Astrocyte of the cerebellum (primary cell): ENCODE data around the gene FXYD7.

Source experiments
- DNase-seq: peaks from one replicate; pipeline ENCODE4 v3.0.0-alpha.2; 2011; ENCODE audit warnings: low read depth
- H3K4me3 ChIP-seq: 2 replicates; pipeline ENCODE4 v1.5.1; 2011; ENCODE audit warnings: mild to moderate bottlenecking, low read depth, low read length, moderate library complexity
- in situ Hi-C: cut with HindIII; loops from 2 replicates; pipeline ENCODE4 v1.10.0; 2017; ENCODE audit warnings: low sequenced_read_pairs
- TF ChIP-seq, protein P1 (sequence below): IDR thresholded peaks from 2 replicates; pipeline ENCODE4 v1.5.1; 2012; ENCODE audit warnings: low read length, low read depth, moderate library complexity, mild to moderate bottlenecking; ENCODE audit errors: missing control alignments

The FXYD7 gene

DNA sequence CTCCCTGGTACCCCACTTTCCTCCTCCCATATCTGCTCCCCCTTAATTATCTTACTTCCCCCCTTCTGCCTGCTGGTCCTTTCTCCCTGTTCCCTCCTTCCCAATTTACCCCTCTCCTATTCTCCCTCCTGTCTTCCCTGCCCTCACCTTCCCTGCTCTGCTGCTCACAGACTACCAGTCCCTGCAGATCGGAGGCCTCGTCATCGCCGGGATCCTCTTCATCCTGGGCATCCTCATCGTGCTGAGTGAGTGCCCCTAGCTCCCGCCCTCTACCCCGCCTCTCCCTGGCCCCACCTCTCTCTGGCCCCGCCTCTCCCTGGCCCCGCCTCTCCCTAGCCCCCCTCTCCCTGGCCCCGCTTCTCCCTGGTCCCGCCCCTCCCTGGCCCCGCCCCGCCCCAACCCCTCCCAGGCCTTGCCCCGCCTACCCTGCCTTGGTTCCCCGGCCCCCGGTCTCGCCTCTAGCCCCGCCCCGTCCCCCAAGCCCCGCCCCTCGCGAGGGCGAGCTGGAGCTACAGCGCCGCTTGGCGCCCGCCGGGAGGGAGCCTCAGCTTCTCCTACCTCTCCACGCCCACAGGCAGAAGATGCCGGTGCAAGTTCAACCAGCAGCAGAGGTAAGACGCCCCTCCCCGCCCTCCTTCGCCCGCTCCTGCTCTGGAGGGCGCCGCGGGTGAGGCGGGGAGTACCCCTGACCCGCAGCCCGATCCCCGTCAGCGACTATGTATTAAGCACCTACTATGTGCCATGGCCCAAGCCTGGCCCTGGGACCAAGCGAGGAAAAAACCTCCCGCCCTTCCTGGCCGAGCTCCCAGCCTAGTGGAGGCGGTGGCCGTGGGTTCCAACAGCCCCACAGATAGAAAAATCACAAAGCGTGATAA, 1.9 kb upstream of the FXYD7 start:
- in situ Hi-C loops = no loop called here
- no peak overlapping the region for H3K4me3 ChIP-seq
- DNase-seq = peak; percentile 40
- TF ChIP-seq, protein P1, sequence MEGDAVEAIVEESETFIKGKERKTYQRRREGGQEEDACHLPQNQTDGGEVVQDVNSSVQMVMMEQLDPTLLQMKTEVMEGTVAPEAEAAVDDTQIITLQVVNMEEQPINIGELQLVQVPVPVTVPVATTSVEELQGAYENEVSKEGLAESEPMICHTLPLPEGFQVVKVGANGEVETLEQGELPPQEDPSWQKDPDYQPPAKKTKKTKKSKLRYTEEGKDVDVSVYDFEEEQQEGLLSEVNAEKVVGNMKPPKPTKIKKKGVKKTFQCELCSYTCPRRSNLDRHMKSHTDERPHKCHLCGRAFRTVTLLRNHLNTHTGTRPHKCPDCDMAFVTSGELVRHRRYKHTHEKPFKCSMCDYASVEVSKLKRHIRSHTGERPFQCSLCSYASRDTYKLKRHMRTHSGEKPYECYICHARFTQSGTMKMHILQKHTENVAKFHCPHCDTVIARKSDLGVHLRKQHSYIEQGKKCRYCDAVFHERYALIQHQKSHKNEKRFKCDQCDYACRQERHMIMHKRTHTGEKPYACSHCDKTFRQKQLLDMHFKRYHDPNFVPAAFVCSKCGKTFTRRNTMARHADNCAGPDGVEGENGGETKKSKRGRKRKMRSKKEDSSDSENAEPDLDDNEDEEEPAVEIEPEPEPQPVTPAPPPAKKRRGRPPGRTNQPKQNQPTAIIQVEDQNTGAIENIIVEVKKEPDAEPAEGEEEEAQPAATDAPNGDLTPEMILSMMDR = peak; percentile 19

DNA sequence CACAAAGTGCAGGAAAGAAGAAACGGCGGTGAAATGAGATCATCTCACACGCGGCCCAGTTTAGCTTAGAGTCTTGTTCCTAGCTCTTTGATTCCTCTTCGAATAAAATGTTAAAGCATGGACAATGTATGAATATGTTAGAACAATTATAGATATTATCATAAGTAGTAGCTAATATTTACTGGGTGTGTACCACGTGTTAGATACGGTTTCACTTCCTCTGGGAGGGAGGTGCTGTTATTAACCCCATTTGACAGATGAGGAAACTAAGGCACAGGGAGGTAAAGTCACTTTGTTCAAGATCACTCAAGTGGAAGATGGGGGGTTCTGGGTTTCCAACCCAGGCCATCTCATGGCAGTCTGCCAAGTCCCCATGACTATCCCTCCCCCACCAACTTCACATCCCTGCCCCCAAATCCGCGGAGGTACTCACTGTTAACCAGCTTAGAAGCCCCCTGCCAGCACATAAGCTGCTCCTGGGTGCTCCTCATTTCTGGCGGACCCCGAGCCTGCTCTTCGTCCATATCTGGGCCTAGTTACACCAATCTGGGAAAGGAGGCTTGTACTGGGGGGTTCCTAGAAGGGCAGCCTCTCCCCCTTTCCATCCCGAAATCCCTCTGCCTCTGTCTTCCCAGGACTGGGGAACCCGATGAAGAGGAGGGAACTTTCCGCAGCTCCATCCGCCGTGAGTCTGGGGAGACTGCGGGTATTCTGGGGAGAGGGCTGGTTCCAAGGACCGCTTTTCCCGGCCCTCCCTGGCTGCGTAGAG, 1.0 kb upstream of the FXYD7 start:
- in situ Hi-C loops = no loop called here
- TF ChIP-seq, protein P1 = no peak
- H3K4me3 ChIP-seq = no peak overlapping the region
- DNase-seq = no peak

DNA sequence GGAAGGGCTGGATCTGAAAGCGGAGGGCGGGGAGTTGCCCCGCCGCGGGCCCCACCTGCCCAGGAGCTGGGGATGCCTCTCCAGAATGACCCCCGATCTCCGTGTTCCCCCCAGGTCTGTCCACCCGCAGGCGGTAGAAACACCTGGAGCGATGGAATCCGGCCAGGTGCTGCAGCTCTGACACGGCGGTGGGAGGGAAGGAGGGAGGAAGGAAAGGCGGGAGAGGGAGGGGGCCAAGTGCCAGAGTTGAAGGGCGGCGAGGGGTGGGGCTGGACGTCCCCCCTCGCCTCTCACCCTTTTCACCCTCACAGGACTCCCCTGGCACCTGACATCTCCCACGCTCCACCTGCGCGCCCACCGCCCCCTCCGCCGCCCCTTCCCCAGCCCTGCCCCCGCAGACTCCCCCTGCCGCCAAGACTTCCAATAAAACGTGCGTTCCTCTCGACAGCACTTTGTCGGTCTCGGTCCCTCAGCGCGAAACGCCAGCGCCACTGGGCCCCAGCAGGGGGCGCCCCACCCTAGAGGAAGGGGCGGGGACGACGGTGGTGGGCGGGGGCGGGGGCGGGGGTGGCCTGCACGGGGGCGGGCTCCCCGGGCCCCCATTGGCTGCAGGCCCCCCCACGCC, 337 bp upstream of the FXYD7 start:
- no peak overlapping the region for H3K4me3 ChIP-seq
- TF ChIP-seq, protein P1 = peak; percentile 20
- no peak for DNase-seq
- in situ Hi-C loops = no loop called here

DNA sequence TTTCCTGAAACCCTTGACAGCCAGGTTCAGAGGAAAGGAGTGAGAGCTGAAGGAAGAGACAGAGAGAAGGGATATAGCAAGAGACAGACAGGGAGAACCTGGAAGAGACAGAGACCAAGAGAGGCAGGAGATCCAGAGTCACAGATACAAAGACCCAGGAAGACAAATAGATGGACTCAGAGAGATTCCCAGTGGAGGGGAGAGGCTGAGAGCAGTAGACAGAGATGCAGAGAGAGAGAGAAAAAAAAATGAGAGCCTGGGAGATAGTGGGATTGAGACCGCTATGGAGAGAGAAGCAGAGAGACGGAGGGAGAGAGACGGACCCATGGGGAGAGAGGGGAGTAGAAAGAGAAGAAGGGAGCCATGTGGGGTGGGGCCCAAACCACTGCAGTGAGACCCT, 763 bp downstream of the FXYD7 start:
- in situ Hi-C loops = no loop called here
- H3K4me3 ChIP-seq = no peak overlapping the region
- no peak for DNase-seq
- TF ChIP-seq, protein P1 = no peak

DNA sequence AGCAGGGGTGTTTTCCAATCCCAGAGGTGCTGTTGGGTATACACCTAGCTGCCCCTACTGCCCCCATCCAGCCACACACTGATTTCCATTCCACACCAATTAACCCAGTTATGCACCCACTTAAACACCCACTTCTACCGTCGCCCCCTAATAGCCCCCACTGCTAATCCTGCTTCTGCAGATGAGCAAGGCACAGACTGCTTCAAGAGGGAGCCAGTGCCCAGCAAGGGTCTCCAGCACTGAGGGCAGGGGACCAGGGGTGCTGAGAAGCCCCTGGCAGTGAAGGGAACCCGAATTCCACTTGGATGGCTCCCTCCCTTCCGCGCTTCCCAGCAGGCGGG, 1.2 kb downstream of the FXYD7 start:
- no peak for DNase-seq
- H3K4me3 ChIP-seq = no peak overlapping the region
- TF ChIP-seq, protein P1 = no peak
- in situ Hi-C loops = no loop called here

DNA sequence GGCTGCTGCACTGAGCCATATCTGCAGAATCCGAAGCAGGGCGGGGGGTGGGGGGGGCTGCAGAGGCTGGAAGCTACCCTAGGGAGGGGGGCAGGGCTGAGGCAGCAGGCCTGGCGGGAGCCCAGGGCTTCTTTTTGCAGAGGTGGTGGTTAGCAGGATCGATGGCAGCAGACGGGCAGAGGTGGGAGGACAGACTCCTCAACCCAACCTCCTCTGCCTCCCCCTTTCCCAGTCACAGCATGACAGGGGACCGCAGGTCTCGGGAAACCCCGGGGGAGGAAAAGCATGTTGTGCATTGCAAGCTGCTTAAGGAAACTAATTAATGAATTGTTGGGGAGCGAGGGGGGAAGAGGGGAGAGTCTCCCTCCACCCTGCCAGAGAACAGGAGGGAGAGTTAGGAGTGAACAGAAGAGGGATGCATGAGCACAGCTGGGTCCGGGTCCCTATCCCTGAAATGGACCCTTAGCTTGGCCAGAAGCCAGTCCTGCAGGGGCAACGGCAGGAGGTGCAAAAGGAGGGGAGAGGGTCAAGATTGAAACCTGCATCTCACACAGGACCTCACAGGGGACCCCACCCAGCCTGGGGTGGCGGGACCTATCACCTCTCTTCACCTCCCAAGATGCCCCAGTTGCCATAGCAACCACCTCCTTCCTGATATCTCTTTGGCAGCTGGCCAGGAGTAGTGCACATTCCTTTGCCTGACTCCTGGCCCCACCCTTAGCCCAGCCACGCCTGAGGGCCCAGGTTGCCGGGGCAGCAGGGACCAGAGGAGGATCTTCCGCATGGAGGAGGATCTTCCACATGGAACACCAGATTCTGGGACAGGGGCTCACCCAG, 1.8 kb downstream of the FXYD7 start:
- no peak overlapping the region for H3K4me3 ChIP-seq
- TF ChIP-seq, protein P1 = no peak
- in situ Hi-C loops = no loop called here
- DNase-seq = no peak
